ENCODE data around the gene DGCR6. TPM values are rescaled to one million over a fixed set of nuclear protein-coding genes. Genes with fewer than 3 reads are reported as not detected.
"Not testable (repeated sequence)": the region's sequence is repeated elsewhere in the genome, so short reads cannot be mapped to it uniquely, and the experiment has no call there.

The DGCR6 gene
- total RNA-seq, 1 donor from 2014 or later, result 7.9 TPM

DNA sequence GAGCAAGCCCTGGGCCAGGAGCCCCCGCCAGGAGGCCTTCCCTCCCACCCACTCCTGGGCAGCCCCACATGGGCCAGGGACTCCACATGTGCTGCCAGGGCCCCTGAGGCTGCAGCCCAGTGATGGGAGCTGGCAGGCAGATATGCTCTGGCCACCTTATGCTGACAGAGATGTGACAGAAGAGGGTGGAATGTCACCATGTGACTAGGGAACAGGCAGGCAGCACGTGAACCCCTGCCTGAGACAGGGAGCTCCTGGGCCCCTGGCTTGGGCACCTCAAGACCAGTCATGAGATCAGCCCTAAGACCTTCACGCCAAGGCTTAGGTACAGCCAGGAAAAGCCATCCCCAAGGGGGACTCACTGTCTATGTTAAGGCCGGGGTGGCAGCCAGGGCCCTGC, 20.9 kb downstream of the DGCR6 start:
- no peak overlapping the region for H3K4me3 ChIP-seq (ENCODE audit: low read depth, low read length)
- H3K36me3 ChIP-seq (ENCODE audit: control insufficient read depth, insufficient read depth, low read length), result no peaks in the 10 kb centered on the region
- no peak for DNase-seq (ENCODE audit: low read depth)
- TF ChIP-seq, protein P1, sequence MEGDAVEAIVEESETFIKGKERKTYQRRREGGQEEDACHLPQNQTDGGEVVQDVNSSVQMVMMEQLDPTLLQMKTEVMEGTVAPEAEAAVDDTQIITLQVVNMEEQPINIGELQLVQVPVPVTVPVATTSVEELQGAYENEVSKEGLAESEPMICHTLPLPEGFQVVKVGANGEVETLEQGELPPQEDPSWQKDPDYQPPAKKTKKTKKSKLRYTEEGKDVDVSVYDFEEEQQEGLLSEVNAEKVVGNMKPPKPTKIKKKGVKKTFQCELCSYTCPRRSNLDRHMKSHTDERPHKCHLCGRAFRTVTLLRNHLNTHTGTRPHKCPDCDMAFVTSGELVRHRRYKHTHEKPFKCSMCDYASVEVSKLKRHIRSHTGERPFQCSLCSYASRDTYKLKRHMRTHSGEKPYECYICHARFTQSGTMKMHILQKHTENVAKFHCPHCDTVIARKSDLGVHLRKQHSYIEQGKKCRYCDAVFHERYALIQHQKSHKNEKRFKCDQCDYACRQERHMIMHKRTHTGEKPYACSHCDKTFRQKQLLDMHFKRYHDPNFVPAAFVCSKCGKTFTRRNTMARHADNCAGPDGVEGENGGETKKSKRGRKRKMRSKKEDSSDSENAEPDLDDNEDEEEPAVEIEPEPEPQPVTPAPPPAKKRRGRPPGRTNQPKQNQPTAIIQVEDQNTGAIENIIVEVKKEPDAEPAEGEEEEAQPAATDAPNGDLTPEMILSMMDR (IDR thresholded peaks at IDR 0.05; ENCODE audit: insufficient read depth, low read length, poor library complexity, severe bottlenecking), result no peak
- no peaks in the 10 kb centered on the region for H3K27me3 ChIP-seq (ENCODE audit: control insufficient read depth, insufficient read depth, low read length)

DNA sequence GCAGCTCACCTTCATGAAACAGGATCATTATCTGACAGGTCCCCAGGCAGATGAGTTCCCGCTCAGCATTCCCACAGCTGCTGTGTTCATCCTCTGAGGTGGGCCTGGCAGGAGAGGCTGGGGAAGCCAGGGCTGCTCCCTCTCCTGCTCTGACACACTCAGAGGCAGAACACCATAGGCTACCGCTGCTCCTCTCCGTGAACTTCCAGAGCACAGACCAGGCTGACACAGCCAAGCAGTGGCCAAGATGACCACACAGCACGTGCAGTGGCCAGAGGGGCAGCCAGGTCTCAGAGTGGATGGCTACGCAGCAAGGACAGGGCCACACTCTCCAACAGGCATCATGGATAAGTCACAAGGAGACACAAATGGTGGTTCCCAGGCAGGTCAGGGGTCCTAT, 21.5 kb downstream of the DGCR6 start:
- no peak for DNase-seq (ENCODE audit: low read depth)
- H3K36me3 ChIP-seq (ENCODE audit: control insufficient read depth, insufficient read depth, low read length), result no peaks in the 10 kb centered on the region
- H3K4me3 ChIP-seq (ENCODE audit: low read depth, low read length), result no peak overlapping the region
- no peaks in the 10 kb centered on the region for H3K27me3 ChIP-seq (ENCODE audit: control insufficient read depth, insufficient read depth, low read length)
- TF ChIP-seq, protein P1 (IDR thresholded peaks at IDR 0.05; ENCODE audit: insufficient read depth, low read length, poor library complexity, severe bottlenecking), result no peak

DNA sequence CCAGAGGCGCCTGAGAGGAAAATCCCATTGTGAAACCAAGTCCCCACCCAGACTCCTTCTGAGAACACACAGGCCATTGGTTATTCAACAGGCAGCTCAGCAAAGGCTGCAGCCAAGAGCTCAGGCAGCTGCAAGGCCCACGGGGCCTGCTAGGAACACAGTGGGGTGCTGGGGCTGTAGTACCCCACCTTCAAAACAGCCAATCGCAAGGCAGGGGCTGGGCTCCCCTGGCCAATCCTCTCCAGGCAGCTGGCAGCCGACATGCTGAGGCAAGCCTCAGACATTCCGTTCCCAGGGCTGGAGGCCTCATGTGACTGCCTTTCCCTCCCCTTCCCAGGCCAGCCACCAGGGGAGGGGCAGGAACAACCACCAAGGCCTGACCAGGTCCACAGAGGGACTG, 23.3 kb downstream of the DGCR6 start:
- TF ChIP-seq, protein P1 (IDR thresholded peaks at IDR 0.05; ENCODE audit: insufficient read depth, low read length, poor library complexity, severe bottlenecking), result no peak
- DNase-seq (ENCODE audit: low read depth), result no peak
- Histone ChIP-seq H3K36me3 (ENCODE audit: control insufficient read depth, insufficient read depth, low read length) (no peaks in the 10 kb centered on the region), H3K4me3 (ENCODE audit: low read depth, low read length) (no peak overlapping the region), H3K27me3 (ENCODE audit: control insufficient read depth, insufficient read depth, low read length) (no peaks in the 10 kb centered on the region)

DNA sequence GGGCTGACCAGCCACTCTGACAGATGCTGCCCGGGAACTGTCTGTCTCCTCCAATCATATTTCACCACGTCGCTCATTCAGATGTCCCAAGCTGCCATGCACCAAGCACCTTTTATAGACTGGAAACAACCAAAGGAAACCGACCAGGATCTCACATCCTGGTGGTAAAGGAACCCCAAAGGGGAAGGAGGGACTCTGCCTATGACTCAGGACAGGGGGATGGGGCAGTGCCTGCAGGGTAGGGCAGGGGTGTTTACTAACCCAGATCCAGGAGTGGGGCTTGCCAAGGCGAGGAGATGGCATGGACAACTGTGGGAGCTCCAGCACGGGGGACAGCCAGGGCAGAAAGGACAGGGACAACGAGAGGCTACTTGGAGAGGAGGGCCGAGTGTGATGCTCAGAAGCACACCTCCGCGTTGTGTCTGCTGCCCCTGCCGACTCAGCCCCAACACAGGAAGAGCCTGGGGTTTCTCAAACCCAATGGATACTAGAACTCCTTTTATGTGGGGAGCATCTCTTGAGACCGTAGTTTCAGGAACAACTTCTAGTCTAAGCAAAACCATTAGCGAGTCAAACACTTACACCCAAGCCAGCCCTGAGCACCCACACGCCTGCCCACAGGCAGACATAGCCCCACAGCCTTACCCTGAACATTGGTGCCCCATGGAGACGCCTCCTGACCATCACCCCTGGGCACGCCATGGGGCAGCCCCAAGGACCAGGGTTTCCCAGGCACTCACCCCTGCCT, 26.0 kb downstream of the DGCR6 start:
- no peak for DNase-seq (ENCODE audit: low read depth)
- H3K36me3 ChIP-seq (ENCODE audit: control insufficient read depth, insufficient read depth, low read length), result no peaks in the 10 kb centered on the region
- TF ChIP-seq, protein P1 (IDR thresholded peaks at IDR 0.05; ENCODE audit: insufficient read depth, low read length, poor library complexity, severe bottlenecking), result no peak
- H3K27me3 ChIP-seq (ENCODE audit: control insufficient read depth, insufficient read depth, low read length), result no peaks in the 10 kb centered on the region
- no peak overlapping the region for H3K4me3 ChIP-seq (ENCODE audit: low read depth, low read length)

DNA sequence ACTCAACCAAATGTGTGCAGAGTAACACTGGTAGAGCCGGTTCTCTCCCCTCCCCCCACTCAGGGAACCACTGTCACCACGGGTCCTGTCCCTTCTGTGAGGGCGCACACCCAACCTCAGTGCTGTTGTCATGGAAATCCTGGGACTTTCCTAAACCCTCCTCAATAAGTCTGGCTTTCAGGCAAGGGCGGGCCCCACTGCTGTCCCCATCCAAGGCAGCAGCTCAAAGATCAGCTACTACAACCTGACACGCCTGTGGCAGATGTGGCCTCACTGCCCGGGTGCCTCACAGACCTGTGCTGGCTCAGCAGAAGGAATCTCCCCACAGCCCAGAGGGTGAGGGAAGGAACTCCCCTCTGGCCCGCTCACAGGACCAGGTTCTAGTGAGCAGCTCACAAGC, 27.8 kb downstream of the DGCR6 start:
- TF ChIP-seq, protein P1 (IDR thresholded peaks at IDR 0.05; ENCODE audit: insufficient read depth, low read length, poor library complexity, severe bottlenecking), result no peak
- no peak for DNase-seq (ENCODE audit: low read depth)
- no peaks in the 10 kb centered on the region for H3K27me3 ChIP-seq (ENCODE audit: control insufficient read depth, insufficient read depth, low read length)
- no peaks in the 10 kb centered on the region for H3K36me3 ChIP-seq (ENCODE audit: control insufficient read depth, insufficient read depth, low read length)
- H3K4me3 ChIP-seq (ENCODE audit: low read depth, low read length), result no peak overlapping the region

DNA sequence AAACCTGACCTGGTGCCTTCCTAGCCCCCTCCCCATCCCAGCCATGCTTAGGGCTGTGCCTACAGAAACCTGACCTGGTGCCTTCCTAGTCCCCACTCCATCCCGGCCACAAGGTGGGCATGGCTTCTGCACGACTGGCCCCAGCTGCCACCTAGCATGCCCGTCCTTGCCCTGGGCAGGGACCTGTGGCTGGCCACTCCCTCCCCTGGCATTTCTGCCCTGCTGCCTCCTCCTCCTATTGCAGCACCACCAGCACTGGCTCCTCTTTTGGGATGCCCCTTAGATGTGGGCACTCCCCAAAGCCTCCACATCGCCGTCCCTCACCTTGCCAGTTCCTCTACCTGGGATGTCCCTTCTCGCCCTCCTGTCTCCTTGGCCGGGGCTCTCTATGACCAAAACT, 28.6 kb downstream of the DGCR6 start:
- DNase-seq (ENCODE audit: low read depth); H3K27me3 ChIP-seq (ENCODE audit: control insufficient read depth, insufficient read depth, low read length); H3K4me3 ChIP-seq (ENCODE audit: low read depth, low read length); H3K36me3 ChIP-seq (ENCODE audit: control insufficient read depth, insufficient read depth, low read length): not testable (repeated sequence)

Data from kidney epithelial cell (primary cell).